Measurements from ENCODE around the gene LBP.
"Not testable (repeated sequence)": the region's sequence is repeated elsewhere in the genome, so short reads cannot be mapped to it uniquely, and the experiment has no call there.

Gene LBP

GRCh38 chr20:38346247-38346651 is at the start of gene LBP:
LBP (plus strand) TSS chr20:38346482; CDS start chr20:38346517, 35 bp downstream.
- DNase-seq = no peak

- no peak for DNase-seq
Observed at GRCh38 chr20:38297916-38298674, 48.2 kb upstream of the LBP start.

GRCh38 chr20:38298768-38299288 is 47.5 kb upstream of the LBP start:
- peak; percentile 53 for DNase-seq

- DNase-seq = no peak
Observed at GRCh38 chr20:38299963-38300362, 46.3 kb upstream of the LBP start.

- peak; percentile 31 for DNase-seq
Observed at GRCh38 chr20:38300438-38300837, 45.8 kb upstream of the LBP start.

- peak; percentile 27 for DNase-seq
Observed at GRCh38 chr20:38301309-38301708, 45.0 kb upstream of the LBP start.

GRCh38 chr20:38302786-38303185 is 43.5 kb upstream of the LBP start:
- DNase-seq = peak; percentile 36

- DNase-seq = no peak
Observed at GRCh38 chr20:38303908-38304379, 42.3 kb upstream of the LBP start, which contains the start of gene BPI. BPI (plus strand) TSS chr20:38304156; CDS start chr20:38304224, 68 bp downstream.

GRCh38 chr20:38304845-38305447 is 41.3 kb upstream of the LBP start:
- no peak for DNase-seq

- DNase-seq = peak; percentile 9
Observed at GRCh38 chr20:38305541-38305940, 40.7 kb upstream of the LBP start.

GRCh38 chr20:38306379-38306778 is 39.9 kb upstream of the LBP start:
- no peak for DNase-seq

- DNase-seq = peak; percentile 31
Observed at GRCh38 chr20:38307371-38308046, 38.8 kb upstream of the LBP start.

- DNase-seq = peak; percentile 13
Observed at GRCh38 chr20:38308047-38308438, 38.2 kb upstream of the LBP start.

GRCh38 chr20:38308447-38308846 is 37.8 kb upstream of the LBP start:
- DNase-seq = no peak

- DNase-seq = no peak
Observed at GRCh38 chr20:38311091-38311490, 35.2 kb upstream of the LBP start.

GRCh38 chr20:38311491-38311890 is 34.8 kb upstream of the LBP start:
- DNase-seq = no peak

GRCh38 chr20:38313676-38314075 is 32.6 kb upstream of the LBP start:
- no peak for DNase-seq

- not testable (repeated sequence) for DNase-seq
Observed at GRCh38 chr20:38314350-38314749, 31.9 kb upstream of the LBP start.

GRCh38 chr20:38315290-38315966 is 30.9 kb upstream of the LBP start:
- no peak for DNase-seq

GRCh38 chr20:38316341-38316740 is 29.9 kb upstream of the LBP start:
- no peak for DNase-seq

GRCh38 chr20:38317422-38317821 is 28.9 kb upstream of the LBP start:
- no peak for DNase-seq

GRCh38 chr20:38320221-38320620 is 26.1 kb upstream of the LBP start:
- DNase-seq = no peak
